Colonic mucosa (tissue), 4 donors: ENCODE data around the gene ZNF497. TPM values are rescaled to one million over a fixed set of nuclear protein-coding genes. Genes with fewer than 3 reads are reported as not detected.
"Not testable (repeated sequence)": the region's sequence is repeated elsewhere in the genome, so short reads cannot be mapped to it uniquely, and the experiment has no call there.

Experiments used
- DNase-seq: peaks from one replicate; pipeline ENCODE4 v3.0.0-alpha.2; 2020
- H3K27ac ChIP-seq: fragments of 200-600 bp; one replicate; pipeline ENCODE4 v1.8.0; 2021
- H3K27me3 ChIP-seq: fragments of 200-600 bp; one replicate; pipeline ENCODE4 v1.8.0; 2021
- H3K36me3 ChIP-seq: fragments of 200-600 bp; one replicate; pipeline ENCODE4 v1.8.0; 2021
- H3K4me1 ChIP-seq: fragments of 200-600 bp; one replicate; pipeline ENCODE4 v1.8.0; 2021; ENCODE audit warnings: mild to moderate bottlenecking
- H3K4me3 ChIP-seq: fragments of 200-600 bp; one replicate; pipeline ENCODE4 v1.8.0; 2021
- H3K9ac ChIP-seq, 2 donors: one replicate each; pipeline ENCODE4 v1.7.0; 2013; ENCODE audit warnings: control low read depth in 2 of 2, low read depth in 2 of 2, low read length in 2 of 2
- H3K9me3 ChIP-seq: fragments of 200-600 bp; one replicate; pipeline ENCODE4 v1.8.0; 2021
- CTCF ChIP-seq: fragments of 200-600 bp; IDR thresholded peaks from one replicate; pipeline ENCODE4 v1.8.0; 2022; ENCODE audit warnings: antibody characterized with exemption, mild to moderate bottlenecking
- intact Hi-C: fragments of 100-400 bp; cut with DNase I; formaldehyde crosslinking; loops from one replicate; pipeline ENCODE4 v1.14.1; 2022
- total RNA-seq, 2 donors: library from RNA; stranded (reverse); fragmentation: NEBNext Ultra II Directional in 1 of 2; extraction: Animal tissue kit (Norgen Biotek cat#: 25700) in 1 of 2; gene quantifications; one replicate each; pipeline ENCODE4 v1.2.1, GENCODE V29; 2021
- donor health status: healthy.
- donor health status: DM: no; HTN: no; CAD: no.
- donor health status: DM: no; HTN: no; CAD: no.

The ZNF497 gene
- total RNA-seq, 2 donors from 2014 or later, result 0.98 to 1.9 TPM

GRCh38 chr19:58382997-58383603, 20.5 kb upstream of the ZNF497 start:
- no peak overlapping the region for H3K4me3 ChIP-seq
- H3K27me3 ChIP-seq, result no peaks in the 10 kb centered on the region
- peaks cover 9% of the 10 kb centered on the region for H3K4me1 ChIP-seq
- DNase-seq, result no peak
- no peaks in the 10 kb centered on the region for H3K36me3 ChIP-seq
- no peak for TF ChIP-seq CTCF
- H3K27ac ChIP-seq, result no peak overlapping the region
- H3K9ac ChIP-seq, result no peak overlapping the region
- intact Hi-C loops, result no loop called here
- H3K9me3 ChIP-seq, result no peaks in the 10 kb centered on the region

GRCh38 chr19:58381460-58382212, 19.1 kb upstream of the ZNF497 start:
- no peaks in the 10 kb centered on the region for H3K27me3 ChIP-seq
- H3K4me3 ChIP-seq, result peak overlapping the region; percentile 80
- H3K9ac ChIP-seq, result peak overlapping the region; percentile 46 to 89
- H3K9me3 ChIP-seq, result no peaks in the 10 kb centered on the region
- no peaks in the 10 kb centered on the region for H3K36me3 ChIP-seq
- no peak for DNase-seq
- H3K4me1 ChIP-seq, result peaks cover 4% of the 10 kb centered on the region
- peak overlapping the region; percentile 88 for H3K27ac ChIP-seq
- intact Hi-C loops, result loop anchor here (2.0 kb wide), 1 partner anchor 19 kb away; the partner anchor contains the start of gene ZNF497
- no peak for TF ChIP-seq CTCF

GRCh38 chr19:58380662-58381459, 18.3 kb upstream of the ZNF497 start, which contains the start of gene ZNF837:
Gene ZNF837 (minus strand): TSS chr19:58381030. CDS start chr19:58369332, 11,698 bp downstream.
- Histone ChIP-seq H3K4me3 (peak within 1 kb of the TSS; percentile 80), H3K36me3 (no peaks in the 10 kb centered on the region), H3K9ac (peak within 1 kb of the TSS; percentile 81 to 89), H3K27ac (peak within 1 kb of the TSS; percentile 88), H3K4me1 (peaks cover 4% of the 10 kb centered on the region), H3K27me3 (no peaks in the 10 kb centered on the region), H3K9me3 (no peaks in the 10 kb centered on the region)
- intact Hi-C loops, result loop anchor here (2.0 kb wide), 1 partner anchor 18 kb away; the partner anchor contains the start of gene ZNF497
- TF ChIP-seq CTCF, result no peak
- DNase-seq, result peak; percentile 99

GRCh38 chr19:58380037-58380661, 17.6 kb upstream of the ZNF497 start:
- H3K4me1 ChIP-seq, result peaks cover 4% of the 10 kb centered on the region
- H3K9me3 ChIP-seq, result no peaks in the 10 kb centered on the region
- H3K4me3 ChIP-seq, result peak overlapping the region; percentile 80
- no peaks in the 10 kb centered on the region for H3K36me3 ChIP-seq
- no peak for DNase-seq
- intact Hi-C loops, result loop anchor here (2.0 kb wide), 1 partner anchor 17 kb away; the partner anchor contains the start of gene ZNF497
- H3K27me3 ChIP-seq, result no peaks in the 10 kb centered on the region
- no peak for TF ChIP-seq CTCF
- H3K9ac ChIP-seq, result peak overlapping the region; percentile 81 to 89
- H3K27ac ChIP-seq, result peak overlapping the region; percentile 88

GRCh38 chr19:58379246-58379645, 16.7 kb upstream of the ZNF497 start:
- Histone ChIP-seq H3K27me3 (no peaks in the 10 kb centered on the region), H3K4me1 (peaks cover 4% of the 10 kb centered on the region), H3K9ac (no peak overlapping the region), H3K36me3 (no peaks in the 10 kb centered on the region), H3K4me3 (no peak overlapping the region), H3K9me3 (no peaks in the 10 kb centered on the region), H3K27ac (no peak overlapping the region)
- intact Hi-C loops, result no loop called here
- no peak for TF ChIP-seq CTCF
- no peak for DNase-seq

- H3K36me3 ChIP-seq, DNase-seq, H3K27me3 ChIP-seq, intact Hi-C loops, H3K4me1 ChIP-seq, H3K4me3 ChIP-seq, H3K9ac ChIP-seq, H3K9me3 ChIP-seq, H3K27ac ChIP-seq: not testable (repeated sequence)
Measured at GRCh38 chr19:58376724-58377123, 14.2 kb upstream of the ZNF497 start.
